ENCODE results near the gene NEK11. TPM values are rescaled to one million over a fixed set of nuclear protein-coding genes. Genes with fewer than 3 reads are reported as not detected.

NEK11 gene
- total RNA-seq, 1 experiment from 2014 or later: 13.2 TPM

DNA sequence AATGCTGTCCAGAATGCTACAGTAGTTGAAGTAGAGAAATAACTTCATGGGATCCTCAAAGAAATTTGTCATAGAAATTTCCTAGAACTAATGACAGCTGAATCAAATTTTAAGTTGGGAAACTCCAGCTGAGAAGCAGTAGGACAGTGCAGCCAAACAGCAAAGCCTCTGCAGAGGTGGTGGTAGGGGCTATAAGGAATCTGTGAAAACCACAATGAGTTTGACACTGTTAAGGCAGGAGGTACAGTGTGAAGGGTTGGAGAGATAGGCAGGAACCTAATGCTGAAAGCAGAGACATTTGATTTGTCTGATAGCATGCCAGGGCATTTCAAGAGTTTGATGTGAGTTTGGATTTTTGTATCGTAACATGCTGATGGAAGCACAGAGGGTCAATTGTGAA, 22.1 kb upstream of the NEK11 start:
- no TSS peak for BruUV-seq (replicated peaks)
- intact Hi-C loops (cut with micrococcal nuclease; ENCODE audit: unreplicated experiment): no loop called here

GRCh38 chr3:131007256-131007655, 19.4 kb upstream of the NEK11 start:
- no peak overlapping the region for H3K4me2 ChIP-seq
- no peaks in the 10 kb centered on the region for H4K20me1 ChIP-seq (ENCODE audit: insufficient read depth)
- H3K27ac ChIP-seq: no peak overlapping the region
- no peak overlapping the region for H3K4me3 ChIP-seq
- ChIA-PET CTCF (no interaction called here), POLR2A (ENCODE audit: unreplicated experiment) (interaction anchor here (0.6 kb wide), 1 partner anchor 437 kb away, joined by 4 read pairs; no protein-coding TSS in a partner anchor)
- no peaks in the 10 kb centered on the region for H3K27me3 ChIP-seq (ENCODE audit: insufficient read depth, low read depth)
- no peaks in the 10 kb centered on the region for H3K4me1 ChIP-seq (replicated peaks; ENCODE audit: insufficient read depth)
- DNase-seq: no peak
- H2AFZ ChIP-seq: no peak overlapping the region
- H3K36me3 ChIP-seq (ENCODE audit: low read depth): 0 out of 2 replicates have a peak, but pooled peaks cover 7% of the 10 kb centered on the region
- no peaks in the 10 kb centered on the region for H3K9me3 ChIP-seq (ENCODE audit: insufficient read depth, low read depth)
- BruUV-seq (replicated peaks): no TSS peak
- no peaks in the 10 kb centered on the region for H3K79me2 ChIP-seq (ENCODE audit: low read depth)
- no peaks in the 10 kb centered on the region; the same call in 1 of the 2 replicates for H3F3A ChIP-seq (ENCODE audit: insufficient read depth, low read depth)
- TF ChIP-seq, protein P1, sequence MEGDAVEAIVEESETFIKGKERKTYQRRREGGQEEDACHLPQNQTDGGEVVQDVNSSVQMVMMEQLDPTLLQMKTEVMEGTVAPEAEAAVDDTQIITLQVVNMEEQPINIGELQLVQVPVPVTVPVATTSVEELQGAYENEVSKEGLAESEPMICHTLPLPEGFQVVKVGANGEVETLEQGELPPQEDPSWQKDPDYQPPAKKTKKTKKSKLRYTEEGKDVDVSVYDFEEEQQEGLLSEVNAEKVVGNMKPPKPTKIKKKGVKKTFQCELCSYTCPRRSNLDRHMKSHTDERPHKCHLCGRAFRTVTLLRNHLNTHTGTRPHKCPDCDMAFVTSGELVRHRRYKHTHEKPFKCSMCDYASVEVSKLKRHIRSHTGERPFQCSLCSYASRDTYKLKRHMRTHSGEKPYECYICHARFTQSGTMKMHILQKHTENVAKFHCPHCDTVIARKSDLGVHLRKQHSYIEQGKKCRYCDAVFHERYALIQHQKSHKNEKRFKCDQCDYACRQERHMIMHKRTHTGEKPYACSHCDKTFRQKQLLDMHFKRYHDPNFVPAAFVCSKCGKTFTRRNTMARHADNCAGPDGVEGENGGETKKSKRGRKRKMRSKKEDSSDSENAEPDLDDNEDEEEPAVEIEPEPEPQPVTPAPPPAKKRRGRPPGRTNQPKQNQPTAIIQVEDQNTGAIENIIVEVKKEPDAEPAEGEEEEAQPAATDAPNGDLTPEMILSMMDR (conservative IDR thresholded peaks at IDR 0.05): no peak
- no peak for TF ChIP-seq EZH2 (IDR thresholded peaks at IDR 0.05; ENCODE audit: low read depth)
- intact Hi-C loops (cut with micrococcal nuclease; ENCODE audit: unreplicated experiment): no loop called here
- no peaks in the 10 kb centered on the region for H3K9me2 ChIP-seq (ENCODE audit: insufficient read depth)

More for the DNA sequence above, 22.1 kb upstream of the NEK11 start:
- no peak overlapping the region for H3K4me2 ChIP-seq
- no peaks in the 10 kb centered on the region for H3K9me2 ChIP-seq (ENCODE audit: insufficient read depth)
- peaks cover 21% of the 10 kb centered on the region; the same call in 1 of the 2 replicates for H3K36me3 ChIP-seq (ENCODE audit: low read depth)
- no peaks in the 10 kb centered on the region for H3K4me1 ChIP-seq (replicated peaks; ENCODE audit: insufficient read depth)
- H3K27me3 ChIP-seq (ENCODE audit: insufficient read depth, low read depth): no peaks in the 10 kb centered on the region
- no peaks in the 10 kb centered on the region; the same call in 1 of the 2 replicates for H3F3A ChIP-seq (ENCODE audit: insufficient read depth, low read depth)
- ChIA-PET CTCF (no interaction called here), POLR2A (ENCODE audit: unreplicated experiment) (no interaction called here)
- no peak overlapping the region for H2AFZ ChIP-seq
- no peaks in the 10 kb centered on the region for H3K79me2 ChIP-seq (ENCODE audit: low read depth)
- TF ChIP-seq EZH2 (IDR thresholded peaks at IDR 0.05; ENCODE audit: low read depth): no peak
- TF ChIP-seq, protein P1 (conservative IDR thresholded peaks at IDR 0.05): no peak
- DNase-seq: no peak
- no peak overlapping the region for H3K27ac ChIP-seq
- no peaks in the 10 kb centered on the region for H3K9me3 ChIP-seq (ENCODE audit: insufficient read depth, low read depth)
- H3K4me3 ChIP-seq: no peak overlapping the region
- H4K20me1 ChIP-seq (ENCODE audit: insufficient read depth): no peaks in the 10 kb centered on the region

DNA sequence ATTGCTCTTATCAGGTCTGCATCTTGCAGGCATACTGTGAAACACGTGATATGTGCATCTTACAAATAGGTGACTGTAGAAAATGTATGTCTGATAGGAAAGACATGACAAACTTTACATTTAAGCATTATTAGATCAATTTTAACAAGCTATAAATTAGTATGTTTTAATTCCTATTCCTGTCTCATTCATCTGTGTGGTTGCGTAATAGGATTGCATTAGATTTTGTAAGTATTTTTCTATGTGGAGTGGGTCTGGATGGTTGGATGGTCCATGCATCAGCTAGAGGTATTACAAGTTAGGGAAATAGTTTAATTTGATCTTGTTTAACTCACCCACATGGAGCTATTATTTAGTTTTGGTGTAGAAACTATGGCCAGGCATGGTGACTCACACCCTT, 18.9 kb upstream of the NEK11 start:
- CTCF ChIA-PET: no interaction called here
- TF ChIP-seq EZH2 (IDR thresholded peaks at IDR 0.05; ENCODE audit: low read depth): no peak
- TF ChIP-seq, protein P1 (conservative IDR thresholded peaks at IDR 0.05): no peak
- intact Hi-C loops (cut with micrococcal nuclease; ENCODE audit: unreplicated experiment): no loop called here

More for the DNA sequence above, 18.9 kb upstream of the NEK11 start:
- no peaks in the 10 kb centered on the region for H3K27me3 ChIP-seq (ENCODE audit: insufficient read depth, low read depth)
- no TSS peak for BruUV-seq (replicated peaks)
- no peaks in the 10 kb centered on the region for H4K20me1 ChIP-seq (ENCODE audit: insufficient read depth)
- 0 out of 2 replicates have a peak, but pooled peaks cover 7% of the 10 kb centered on the region for H3K36me3 ChIP-seq (ENCODE audit: low read depth)
- no peaks in the 10 kb centered on the region; the same call in 1 of the 2 replicates for H3F3A ChIP-seq (ENCODE audit: insufficient read depth, low read depth)
- no peak overlapping the region for H3K4me3 ChIP-seq
- no peaks in the 10 kb centered on the region for H3K9me3 ChIP-seq (ENCODE audit: insufficient read depth, low read depth)
- no peaks in the 10 kb centered on the region for H3K4me1 ChIP-seq (replicated peaks; ENCODE audit: insufficient read depth)
- H3K79me2 ChIP-seq (ENCODE audit: low read depth): no peaks in the 10 kb centered on the region
- no peak overlapping the region for H3K4me2 ChIP-seq
- no peak for DNase-seq
- no peaks in the 10 kb centered on the region for H3K9me2 ChIP-seq (ENCODE audit: insufficient read depth)
- POLR2A ChIA-PET (ENCODE audit: unreplicated experiment): interaction anchor here (0.6 kb wide), 1 partner anchor 437 kb away, joined by 4 read pairs; no protein-coding TSS in a partner anchor
- H2AFZ ChIP-seq: no peak overlapping the region
- H3K27ac ChIP-seq: no peak overlapping the region

All from PC-9 (cell line).